Measurements from ENCODE around the gene TKFC.

GRCh38 chr11:61293867-61294716 lies 38.9 kb upstream of the TKFC start:
- no peak for TF ChIP-seq CTCF (conservative IDR thresholded peaks at IDR 0.05)
- no peak for TF ChIP-seq EZH2 (IDR thresholded peaks at IDR 0.05; ENCODE audit: low read depth)

Measured in PC-9 (cell line).